GM18909 (cell line): ENCODE results near the gene STMP1.
"Not testable (repeated sequence)": the region's sequence is repeated elsewhere in the genome, so short reads cannot be mapped to it uniquely, and the experiment has no call there.

ENCODE experiments used
- ATAC-seq: cut with Tn5 transposase; IDR thresholded peaks from one replicate; pipeline ENCODE4 v1.9.1; 2021; ENCODE audit warnings: mild to moderate bottlenecking; ENCODE audit not compliant: unreplicated experiment, poor library complexity

Gene STMP1

DNA sequence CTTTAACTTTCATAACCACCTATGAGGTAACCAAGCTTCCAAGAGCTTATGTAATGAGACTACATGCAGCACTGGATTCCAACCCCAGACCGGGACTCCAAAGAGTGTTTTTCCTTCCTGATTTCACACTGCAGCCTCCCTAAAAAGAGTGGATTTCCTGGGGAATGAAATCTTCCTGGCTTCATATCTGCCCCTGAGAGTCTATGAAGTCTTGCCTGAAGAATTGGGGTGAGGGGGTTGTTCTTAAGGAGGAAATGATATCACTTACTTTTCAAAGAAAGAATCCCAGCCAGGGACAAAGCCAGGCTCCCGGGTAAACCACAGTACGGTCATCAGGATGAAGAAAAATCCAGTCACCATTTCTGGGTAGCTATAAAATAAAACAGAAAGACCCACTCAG is 29.7 kb downstream of the STMP1 start:
- no peak for ATAC-seq

DNA sequence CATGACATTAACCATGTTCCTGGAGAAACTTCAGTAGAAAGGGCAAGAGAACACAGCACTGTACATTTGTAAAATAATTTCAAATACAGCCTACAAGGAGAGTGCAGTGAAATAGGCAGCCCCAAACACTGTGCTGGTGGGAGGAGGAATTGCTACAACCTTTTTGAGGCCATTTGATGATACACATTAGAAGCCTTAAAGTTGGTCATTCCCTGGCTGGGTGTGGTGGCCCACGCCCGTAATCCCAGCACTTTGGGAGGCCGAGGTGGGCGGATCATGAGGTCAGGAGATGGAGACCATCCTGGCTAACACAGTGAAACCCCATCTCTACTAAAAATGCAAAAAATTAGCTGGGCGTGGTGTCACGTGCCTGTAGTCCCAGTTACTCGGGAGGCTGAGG is 30.3 kb downstream of the STMP1 start:
- ATAC-seq, result not testable (repeated sequence)

DNA sequence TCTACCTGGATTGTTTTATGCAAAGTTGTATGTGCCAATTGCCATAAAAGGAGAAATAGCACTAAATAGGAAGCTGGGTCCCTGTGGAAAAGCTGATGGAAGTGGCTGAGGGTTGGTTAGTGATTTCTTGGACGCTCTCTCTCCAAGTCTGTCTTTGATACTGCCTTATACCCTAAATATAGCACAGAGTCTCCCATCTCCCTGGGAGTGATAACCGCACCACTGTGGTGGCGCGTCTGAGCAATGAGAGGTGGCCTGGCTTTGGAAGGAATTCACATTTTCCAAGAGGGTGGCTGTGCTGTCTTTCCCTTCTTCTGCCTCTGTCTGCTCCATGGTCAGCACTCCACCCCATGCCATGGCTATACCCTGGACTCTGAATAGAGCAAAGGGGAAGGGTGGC is 31.2 kb downstream of the STMP1 start:
- ATAC-seq, result no peak

DNA sequence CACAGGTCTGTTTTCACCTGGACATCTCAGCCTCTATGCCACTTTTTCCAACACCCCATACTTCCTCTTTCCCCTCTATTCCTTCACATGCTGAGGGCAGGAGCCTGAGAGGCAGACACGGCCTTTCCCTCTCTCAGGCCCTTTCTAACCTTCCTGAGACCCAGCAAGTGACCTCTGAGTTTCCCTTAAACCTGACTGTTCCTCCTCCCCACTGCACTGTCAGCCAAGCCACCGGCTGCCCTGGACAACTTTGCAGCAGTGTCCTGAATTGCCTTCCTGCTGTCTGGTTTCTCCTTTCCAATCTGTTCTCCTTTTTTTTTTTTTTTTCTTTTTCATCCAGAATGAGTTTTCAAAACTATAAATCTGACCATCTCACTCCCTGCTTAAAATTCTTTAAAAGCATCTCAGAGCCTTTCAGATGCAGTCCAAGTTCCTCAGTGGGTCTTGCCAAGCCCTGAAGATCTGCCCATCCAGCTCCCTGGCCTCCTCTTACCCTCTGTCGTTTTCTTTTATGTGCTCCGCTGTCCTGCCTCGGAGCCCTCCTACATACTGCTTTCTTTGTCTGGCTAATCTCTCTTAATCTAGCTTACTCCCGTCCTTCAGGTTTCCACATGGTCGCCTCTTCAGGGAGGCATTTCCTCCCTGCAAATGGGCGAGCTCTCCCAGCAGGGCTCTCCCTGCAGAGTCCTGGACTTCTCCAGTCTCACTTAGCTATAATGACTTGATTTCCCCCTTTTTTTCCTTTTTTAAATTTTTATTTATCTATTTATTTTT is 35.1 kb downstream of the STMP1 start:
- no peak for ATAC-seq

DNA sequence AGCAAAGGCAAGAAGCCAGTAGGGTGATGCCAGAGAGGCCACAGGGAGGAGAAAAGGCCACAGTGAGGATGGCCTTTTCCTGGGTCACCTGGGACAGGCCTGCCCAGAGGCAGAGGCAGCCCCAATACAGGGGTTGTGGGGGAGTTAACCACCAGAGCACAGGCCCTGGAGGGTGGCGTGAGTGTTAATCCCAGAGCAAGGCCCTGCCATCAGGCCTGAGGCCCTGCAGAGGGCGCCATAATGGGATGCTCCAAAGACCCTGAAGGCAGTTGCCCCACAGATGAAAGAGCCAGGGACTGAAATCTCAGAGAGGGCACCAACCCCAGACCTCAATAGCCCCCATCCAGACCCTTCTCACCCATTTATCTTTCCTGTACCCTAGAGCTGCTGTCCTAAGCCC is 41.8 kb downstream of the STMP1 start:
- ATAC-seq, result no peak

DNA sequence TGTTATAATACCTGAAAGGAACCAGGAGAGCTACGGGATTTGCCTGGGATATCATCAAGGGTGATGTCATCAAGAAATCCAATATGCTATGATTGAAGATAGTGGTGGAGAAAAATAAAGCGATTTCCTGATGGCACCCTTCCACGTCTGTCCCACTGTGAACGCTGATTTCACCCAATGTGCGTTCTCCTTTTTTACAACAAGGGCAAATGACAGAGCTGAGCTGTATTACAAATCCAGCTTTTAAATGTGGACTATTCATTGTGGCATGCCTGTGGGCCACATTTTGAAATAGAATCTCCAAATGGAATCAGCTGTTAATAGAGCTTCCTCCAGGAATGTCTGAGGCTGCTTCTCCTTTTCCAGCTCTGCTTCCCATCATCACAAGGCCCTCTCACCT is 42.4 kb downstream of the STMP1 start:
- ATAC-seq, result no peak

DNA sequence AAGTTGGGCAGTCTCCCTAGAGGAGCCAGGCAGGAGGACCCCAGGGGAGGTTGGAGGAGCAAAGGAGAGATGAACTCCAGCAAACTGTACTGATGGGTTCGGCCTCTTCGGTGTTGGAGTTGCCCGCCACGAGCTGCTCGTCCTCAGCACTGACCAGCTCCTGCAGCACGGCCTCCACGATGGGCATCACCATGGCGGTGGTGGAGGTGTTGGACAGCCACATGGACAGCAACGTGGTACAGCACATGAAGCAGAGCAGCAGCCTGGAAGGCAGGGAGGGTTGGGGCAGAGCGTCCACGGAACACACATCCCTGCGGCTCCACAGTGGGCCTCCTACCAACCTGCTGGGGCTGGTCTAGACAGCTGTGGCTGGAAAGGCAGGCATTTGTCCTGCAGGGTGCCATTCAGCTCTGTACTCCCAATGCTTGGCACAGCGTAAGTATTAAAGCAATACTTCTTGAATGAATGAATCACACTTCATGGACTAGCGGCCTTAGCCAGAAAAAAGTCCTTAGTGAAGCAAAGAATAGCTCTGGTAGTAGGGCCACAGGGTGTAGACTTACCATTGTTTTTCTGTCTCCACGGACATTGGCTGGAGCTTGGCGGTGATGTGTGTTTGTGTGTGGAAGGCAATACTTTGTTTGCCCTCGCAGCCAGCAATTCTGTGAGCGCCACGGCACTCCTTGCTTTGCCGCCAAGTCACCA is 43.9 kb downstream of the STMP1 start:
- no peak for ATAC-seq

DNA sequence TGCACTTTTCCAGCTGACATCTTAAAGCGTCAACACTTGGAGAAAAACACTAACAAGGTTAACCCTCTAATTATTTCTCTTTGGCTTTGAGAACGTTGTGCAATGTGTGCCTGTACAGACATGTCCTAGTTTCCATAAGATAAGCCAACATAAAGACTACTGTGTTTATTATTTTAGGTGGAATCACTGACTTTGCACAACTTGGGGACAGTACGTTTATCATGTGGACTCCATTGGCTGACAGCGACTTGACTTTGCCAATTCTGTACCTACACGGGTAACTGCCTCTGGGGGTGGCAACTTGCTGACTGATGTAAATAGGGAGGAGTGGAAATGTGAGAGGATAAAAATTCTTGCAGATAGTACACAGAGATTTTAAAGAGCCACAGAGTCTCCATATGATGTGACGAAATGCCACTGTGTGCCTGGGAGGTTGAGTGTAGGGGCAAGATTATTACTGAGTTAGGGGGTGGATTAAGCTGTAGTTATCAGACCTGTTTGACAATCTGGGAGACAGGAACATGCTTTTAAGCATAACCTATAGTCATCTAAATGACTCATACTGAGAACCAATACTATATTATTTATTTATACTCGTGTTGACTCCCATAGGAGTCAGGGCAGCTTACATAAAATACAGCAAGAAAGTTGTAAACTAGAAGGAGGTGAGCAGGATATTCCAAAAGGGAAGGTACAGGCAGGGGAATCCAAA is 44.7 kb downstream of the STMP1 start:
- ATAC-seq, result no peak

DNA sequence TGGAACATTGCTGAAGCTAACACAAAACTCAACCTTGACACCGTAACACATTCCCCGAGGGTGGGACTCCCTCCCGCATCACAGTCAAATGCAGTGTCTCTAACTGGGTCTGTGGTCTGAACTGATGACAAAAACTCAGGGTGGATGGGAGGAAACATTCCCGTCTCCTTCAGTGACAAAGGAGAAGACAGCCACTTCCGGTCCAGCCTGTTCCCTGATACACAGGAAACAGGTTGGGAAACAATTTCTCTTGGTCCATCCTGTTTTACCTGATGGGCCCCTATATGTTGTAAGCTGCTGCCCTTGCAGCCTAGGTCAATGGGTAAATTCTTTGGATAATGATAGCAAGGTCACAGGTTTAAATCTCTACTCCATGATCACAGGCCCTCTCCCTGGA is 45.3 kb downstream of the STMP1 start:
- no peak for ATAC-seq

DNA sequence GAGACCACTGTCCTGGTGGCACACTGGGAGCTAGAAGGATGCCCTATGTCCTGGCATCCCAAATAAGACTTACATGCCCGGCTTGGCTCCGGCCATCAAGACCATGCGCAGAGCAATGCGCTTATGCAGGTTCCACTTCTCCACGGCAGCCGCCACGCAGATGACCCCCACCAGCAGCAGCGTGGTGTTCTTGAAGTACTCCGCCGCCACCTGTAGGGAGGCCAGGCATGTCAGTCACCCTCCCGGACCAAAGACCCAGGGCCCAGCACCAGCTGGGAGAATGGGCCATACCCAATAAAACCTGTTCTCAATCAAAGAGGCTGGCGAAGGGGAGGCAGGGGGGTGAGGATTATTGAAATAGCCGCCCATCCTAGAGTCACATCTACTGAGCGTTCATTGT is 45.7 kb downstream of the STMP1 start:
- ATAC-seq, result no peak

DNA sequence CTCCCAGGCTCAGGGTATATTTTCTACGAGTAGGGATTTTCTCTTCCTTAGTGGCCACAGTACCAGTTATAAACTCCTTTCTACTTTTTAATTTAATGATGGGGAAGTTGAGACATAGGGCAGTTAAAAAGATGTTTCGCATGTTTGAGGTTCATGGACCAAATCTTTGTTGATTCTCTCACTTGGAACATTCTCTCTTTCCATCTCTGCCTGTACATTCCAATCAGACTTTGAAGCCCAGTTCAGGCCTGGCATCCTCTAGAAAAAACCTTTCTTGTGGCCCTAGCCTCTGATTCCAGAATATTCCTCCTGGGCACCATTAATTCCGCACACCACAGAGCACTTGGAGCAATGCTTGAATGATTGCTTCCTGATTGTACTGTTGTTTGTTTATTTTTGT is 47.2 kb downstream of the STMP1 start:
- no peak for ATAC-seq

DNA sequence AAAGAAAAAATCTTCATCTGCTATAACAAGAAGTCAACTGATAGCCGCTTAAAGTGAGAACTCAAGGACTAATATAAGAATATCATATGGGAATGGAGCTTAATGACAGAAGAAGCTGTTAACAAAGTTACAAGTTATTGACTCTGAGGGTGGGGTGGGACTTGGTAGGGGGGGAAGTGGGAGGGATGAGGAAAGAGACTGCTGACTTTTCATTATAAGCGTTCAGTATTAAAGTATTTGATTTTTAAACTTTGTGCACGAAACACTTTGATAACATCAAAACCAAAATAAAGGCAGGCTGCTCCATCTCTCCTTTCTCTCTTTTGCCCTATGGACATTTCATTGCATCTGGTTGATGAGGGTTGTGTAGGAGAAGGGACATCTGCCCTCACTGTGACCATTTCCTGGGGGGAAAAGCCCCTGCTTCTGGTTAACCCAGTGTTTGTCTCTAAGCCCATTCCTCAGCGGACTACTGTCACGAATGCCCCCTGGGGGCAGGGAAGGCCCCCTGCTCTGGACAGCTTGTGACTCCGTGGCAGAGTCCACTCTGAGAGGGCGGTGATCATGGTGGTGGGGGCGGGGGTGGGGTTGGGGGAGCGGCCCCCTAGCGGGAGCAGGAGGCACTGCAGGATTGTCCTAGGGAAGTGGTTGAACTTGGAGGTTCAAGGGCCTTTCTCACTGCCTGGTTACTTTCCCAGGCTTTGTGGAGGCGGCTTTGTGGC is 48.3 kb downstream of the STMP1 start:
- no peak for ATAC-seq

DNA sequence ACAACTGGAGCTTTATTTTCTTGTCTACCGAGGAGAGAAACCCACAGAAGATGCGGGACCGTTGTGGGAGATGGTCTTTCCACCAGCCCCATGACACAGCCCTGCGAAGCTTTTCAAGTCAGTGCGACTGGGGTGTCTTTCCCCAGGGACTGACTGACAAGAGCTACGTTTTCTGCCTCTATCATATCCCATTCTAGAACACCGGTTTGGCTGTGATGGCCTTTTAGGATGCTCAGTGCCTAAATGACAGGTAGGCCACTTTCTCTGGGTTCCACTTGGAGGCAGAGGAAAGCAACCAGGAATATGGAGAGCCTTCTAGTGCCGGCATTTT is 48.8 kb downstream of the STMP1 start:
- no peak for ATAC-seq

DNA sequence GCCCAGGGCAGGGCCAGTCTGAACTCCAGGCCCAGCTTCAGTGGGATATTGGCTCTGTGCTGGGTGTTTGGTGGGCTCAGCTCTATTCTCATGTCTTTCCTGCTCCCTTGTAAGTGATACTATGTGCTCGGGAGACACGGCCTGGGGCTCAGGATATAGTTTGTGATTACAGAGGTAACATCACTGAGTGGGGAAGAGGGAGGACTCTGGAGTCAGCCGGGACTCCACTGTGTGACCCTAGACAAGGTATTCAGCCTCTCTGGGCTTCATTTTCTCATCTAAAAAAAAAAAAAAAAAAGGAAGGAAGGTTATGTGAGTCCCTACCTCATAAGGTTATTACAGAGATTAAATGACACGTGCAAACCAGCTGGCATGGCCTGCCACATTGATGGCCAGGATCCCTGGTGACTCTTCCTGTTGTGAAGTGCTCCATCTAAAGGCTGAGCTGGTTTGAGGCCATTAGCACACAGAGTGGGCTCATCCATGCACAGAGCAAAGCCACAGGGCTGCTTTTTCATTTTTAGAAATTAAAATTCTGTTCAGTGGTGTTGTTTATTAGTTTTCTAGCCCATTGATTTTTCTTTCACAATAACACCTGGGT is 50.0 kb downstream of the STMP1 start:
- ATAC-seq, result no peak

DNA sequence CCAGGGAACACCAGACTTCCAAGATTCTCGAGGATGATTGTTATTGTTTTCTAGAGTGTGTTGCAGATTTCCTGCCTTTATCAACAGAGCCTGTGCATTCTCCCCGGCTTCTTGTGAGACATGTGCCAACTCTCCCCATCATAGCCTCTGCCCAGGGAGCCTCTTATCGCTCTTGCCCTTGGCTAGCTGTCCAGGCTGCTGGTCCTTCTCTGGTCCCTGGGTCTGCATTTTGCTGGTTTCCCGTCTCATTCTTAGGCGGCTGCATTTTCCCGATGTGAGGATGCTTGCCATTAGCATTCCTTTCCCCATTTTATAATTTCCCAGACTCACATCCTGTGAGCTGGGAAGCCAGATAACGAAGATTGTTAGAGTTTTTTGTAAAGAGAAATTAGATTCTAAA is 50.5 kb downstream of the STMP1 start:
- no peak for ATAC-seq

DNA sequence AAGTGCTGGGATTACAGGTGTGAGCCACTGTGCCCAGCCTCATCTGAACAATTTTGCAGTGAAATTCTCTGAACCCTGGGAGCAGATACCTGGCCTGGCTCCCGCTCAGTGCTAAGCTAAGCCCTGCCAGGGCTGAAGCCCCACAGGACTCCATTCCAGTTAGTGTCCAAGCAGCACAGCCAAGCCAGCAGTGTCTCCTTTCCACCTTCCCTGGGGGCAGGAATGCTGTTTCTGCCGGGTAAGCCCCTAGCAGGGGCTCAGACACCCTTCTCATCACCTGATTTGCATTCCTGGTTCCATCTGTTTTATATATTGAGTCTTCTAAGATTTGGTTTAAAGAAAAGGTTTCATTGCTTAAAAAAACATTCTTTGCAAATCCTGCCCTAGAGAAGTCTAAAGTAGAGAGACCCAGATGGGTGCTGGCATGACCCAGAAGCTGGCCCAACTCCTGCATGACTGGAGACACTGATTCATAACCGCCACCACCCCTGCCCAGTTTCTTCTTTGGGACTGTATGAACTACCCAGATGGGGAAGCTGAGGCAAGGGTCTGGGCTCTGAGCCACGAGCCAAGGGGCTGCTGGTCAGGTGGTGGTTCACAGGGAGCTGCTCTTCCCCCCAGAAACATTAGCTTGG is 51.6 kb downstream of the STMP1 start:
- ATAC-seq, result no peak

DNA sequence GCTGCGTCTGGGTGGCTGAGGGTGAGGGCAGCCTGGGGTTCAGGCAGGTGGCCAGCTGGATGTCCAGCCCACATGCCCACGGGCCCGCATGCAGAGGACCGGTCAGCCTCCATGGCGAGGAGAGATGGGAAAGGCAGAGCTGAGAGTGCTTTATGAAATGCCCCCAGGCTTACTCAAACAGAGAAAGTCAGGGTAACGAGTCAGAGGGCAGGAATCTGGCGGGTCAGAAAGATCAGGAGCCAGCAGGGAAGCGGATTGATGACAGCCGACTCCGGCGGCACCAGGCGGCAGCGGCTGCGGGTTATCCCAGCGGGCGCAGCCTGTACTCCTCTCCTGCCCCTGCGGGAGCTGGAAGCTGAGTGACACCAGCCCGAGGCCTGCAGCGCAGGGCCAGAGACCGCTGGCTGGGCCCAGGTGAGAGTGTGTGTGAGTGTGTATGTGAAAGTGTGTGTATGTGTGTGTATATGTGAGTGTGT is 52.3 kb downstream of the STMP1 start:
- ATAC-seq, result no peak

DNA sequence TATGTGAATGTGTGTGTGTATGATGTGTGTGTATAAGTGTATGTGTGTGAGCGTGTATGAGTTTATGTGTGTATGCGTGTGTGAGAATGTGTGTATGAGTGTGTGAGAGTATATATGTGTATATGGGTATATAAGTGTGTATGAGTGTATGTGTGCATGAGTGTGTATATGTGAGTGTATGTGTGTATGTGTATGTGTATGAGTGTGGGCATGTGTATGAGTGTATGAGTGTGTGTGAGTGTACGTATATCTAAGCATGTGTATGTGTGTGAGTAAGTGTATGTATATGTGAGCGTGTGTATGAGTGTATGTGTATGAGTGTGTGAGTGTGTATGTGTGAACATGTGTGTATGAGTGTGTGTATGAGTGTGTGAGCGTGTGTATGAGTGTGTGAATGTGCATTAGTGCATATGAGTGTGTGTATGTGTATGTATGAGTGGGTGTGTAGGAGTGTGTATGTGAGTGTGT is 52.8 kb downstream of the STMP1 start:
- no peak for ATAC-seq

DNA sequence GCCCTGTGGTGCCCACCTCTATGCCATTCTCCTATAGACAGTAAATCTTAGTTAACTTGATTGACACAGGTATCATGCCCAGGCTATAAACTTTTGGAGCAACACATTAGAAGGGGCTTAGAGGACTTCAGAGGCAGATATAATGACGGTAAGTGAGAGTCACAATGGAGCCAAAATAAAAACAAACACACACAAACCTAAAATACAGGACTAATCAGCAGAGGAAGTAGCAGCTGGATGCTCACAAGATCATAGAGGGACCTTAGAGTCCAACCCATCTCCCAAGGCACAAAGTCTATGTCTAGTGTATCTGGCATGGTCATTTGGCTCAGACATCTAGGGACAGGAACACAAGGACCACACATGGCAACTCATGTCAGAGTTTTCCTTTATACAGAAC is 53.4 kb downstream of the STMP1 start:
- ATAC-seq, result no peak

DNA sequence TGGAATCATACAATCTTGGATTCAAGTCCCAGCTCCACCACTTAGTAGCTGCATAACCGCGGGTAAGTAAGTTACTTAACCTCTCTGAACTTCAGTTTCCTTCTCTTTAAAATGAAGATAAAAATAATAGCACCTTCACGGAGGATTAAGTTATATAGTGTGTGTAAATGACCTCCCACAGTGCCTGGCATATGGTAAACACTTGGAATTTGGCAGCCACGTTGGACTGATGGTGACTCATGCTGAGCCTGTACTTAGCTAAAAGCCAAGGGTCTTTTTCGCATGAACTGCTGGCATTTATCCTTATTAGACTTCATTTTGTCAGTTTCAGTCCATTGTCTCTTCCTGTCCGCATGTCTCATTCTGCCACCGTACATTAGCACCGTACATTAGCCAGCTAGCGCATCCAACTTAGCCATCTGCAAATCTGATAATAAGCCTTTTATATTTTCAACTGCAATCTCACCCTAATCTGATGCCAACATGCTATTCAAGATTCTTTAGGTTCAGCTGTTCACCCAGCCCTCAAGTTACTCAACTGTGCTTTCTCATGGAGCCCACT is 54.4 kb downstream of the STMP1 start:
- ATAC-seq, result no peak
